Naive thymus-derived CD4-positive, alpha-beta T cell (primary cell): ENCODE results near the gene CBX5. TPM values are rescaled to one million over a fixed set of nuclear protein-coding genes. Genes with fewer than 3 reads are reported as not detected.

Experiments
- ATAC-seq: fragments of 150-1000 bp; cut with Tn5 transposase; 2 replicates; pipeline ENCODE4 v1.10.0; 2021; ENCODE audit warnings: mild to moderate bottlenecking, moderate library complexity
- CTCF ChIA-PET: fragments of 350-600 bp; sonication (Branson Sonifier 250); formaldehyde crosslinking; loops from one replicate; lab custom pipeline; 2021; ENCODE audit warnings: antibody characterized with exemption; lab: Charles Lee
- POLR2A ChIA-PET: fragments of 350-600 bp; sonication (Branson Sonifier 250); formaldehyde crosslinking; loops from one replicate; lab custom pipeline; 2021; ENCODE audit warnings: antibody characterized with exemption, inconsistent platforms; lab: Charles Lee
- DNase-seq, 9 donors: peaks; one replicate each; pipeline versions ENCODE4 v3.0.0 to v3.0.0-alpha.2; 2020 to 2022; ENCODE audit warnings: mixed read lengths in 1 of 9
- H3K27ac ChIP-seq: one replicate; pipeline ENCODE4 v1.7.0; 2013; ENCODE audit warnings: mild to moderate bottlenecking, low read depth, low read length, moderate library complexity
- H3K27me3 ChIP-seq, 2 donors: one replicate each; pipeline ENCODE4 v1.7.0; 2013; ENCODE audit warnings: low read length in 2 of 2, mild to moderate bottlenecking in 2 of 2, moderate library complexity in 2 of 2; ENCODE audit not compliant: control insufficient read depth in 2 of 2, insufficient read depth in 2 of 2
- H3K36me3 ChIP-seq, 3 experiments: 1 replicate in 2 of 3; 2 replicates in 1 of 3; pipeline ENCODE4 v1.7.0; 2013; ENCODE audit warnings: low read length in 3 of 3, mild to moderate bottlenecking in 3 of 3, moderate library complexity in 1 of 3; ENCODE audit not compliant: insufficient read depth in 3 of 3, control insufficient read depth in 2 of 3
- H3K4me1 ChIP-seq, 2 donors: one replicate each; pipeline ENCODE4 v1.7.0; 2013; ENCODE audit warnings: low read length in 2 of 2, mild to moderate bottlenecking in 2 of 2, moderate library complexity in 1 of 2; ENCODE audit not compliant: control insufficient read depth in 2 of 2, insufficient read depth in 2 of 2
- H3K4me3 ChIP-seq: 2 replicates; pipeline ENCODE4 v1.7.0; 2013; ENCODE audit warnings: mild to moderate bottlenecking, low read length
- H3K9me3 ChIP-seq, 3 experiments: 1 replicate in 2 of 3; 2 replicates in 1 of 3; pipeline ENCODE4 v1.7.0; 2013; ENCODE audit warnings: low read length in 3 of 3; ENCODE audit not compliant: control insufficient read depth in 2 of 3
- H3K27ac Mint-ChIP-seq, 9 donors: one replicate each; pipeline ENCODE4 v1.8.0; 2020 to 2022; ENCODE audit warnings: mixed read lengths in 9 of 9, mild to moderate bottlenecking in 8 of 9, moderate library complexity in 5 of 9, inconsistent platforms in 2 of 9
- H3K27me3 Mint-ChIP-seq, 5 donors: one replicate each; pipeline ENCODE4 v1.8.0; 2021 to 2022; ENCODE audit warnings: mixed read lengths in 5 of 5, mild to moderate bottlenecking in 1 of 5
- H3K36me3 Mint-ChIP-seq, 5 donors: one replicate each; pipeline ENCODE4 v1.8.0; 2020 to 2022; ENCODE audit warnings: mixed read lengths in 5 of 5, mild to moderate bottlenecking in 3 of 5, inconsistent platforms in 1 of 5
- H3K4me1 Mint-ChIP-seq, 7 donors: one replicate each; pipeline ENCODE4 v1.8.0; 2020 to 2022; ENCODE audit warnings: mixed read lengths in 7 of 7, mild to moderate bottlenecking in 3 of 7, inconsistent platforms in 1 of 7
- H3K4me3 Mint-ChIP-seq, 10 donors: one replicate each; pipeline ENCODE4 v1.8.0; 2020 to 2022; ENCODE audit warnings: mild to moderate bottlenecking in 10 of 10, mixed read lengths in 10 of 10, moderate library complexity in 6 of 10, inconsistent platforms in 2 of 10
- H3K9me3 Mint-ChIP-seq, 11 donors: one replicate each; pipeline ENCODE4 v1.8.0; 2020 to 2022; ENCODE audit warnings: mixed read lengths in 11 of 11, mild to moderate bottlenecking in 4 of 11, inconsistent platforms in 1 of 11, moderate library complexity in 1 of 11
- intact Hi-C, 2 donors: fragments of 100-400 bp; cut with micrococcal nuclease; formaldehyde crosslinking; loops; one replicate each; pipeline ENCODE4 v1.15.1; 2023
- polyA plus RNA-seq, 2 donors: library from polyadenylated mRNA; unstranded; fragments of 300-500 nt; fragmentation: Illumina TruSeq; gene quantifications; one replicate each; pipeline ENCODE4 v1.2.3, GENCODE V29; 2021
- total RNA-seq, 6 experiments: library from RNA in 5 of 6; stranded (reverse) in 5 of 6; gene quantifications; 1 replicate in 5 of 6; 2 replicates in 1 of 6; pipeline ENCODE4 v1.2.3 and lab custom pipeline; 2021 to 2026

Gene CBX5
- total and polyA plus RNA-seq, 7 experiments from 2014 or later, result 28.2 to 133 (median 51.9) TPM

DNA sequence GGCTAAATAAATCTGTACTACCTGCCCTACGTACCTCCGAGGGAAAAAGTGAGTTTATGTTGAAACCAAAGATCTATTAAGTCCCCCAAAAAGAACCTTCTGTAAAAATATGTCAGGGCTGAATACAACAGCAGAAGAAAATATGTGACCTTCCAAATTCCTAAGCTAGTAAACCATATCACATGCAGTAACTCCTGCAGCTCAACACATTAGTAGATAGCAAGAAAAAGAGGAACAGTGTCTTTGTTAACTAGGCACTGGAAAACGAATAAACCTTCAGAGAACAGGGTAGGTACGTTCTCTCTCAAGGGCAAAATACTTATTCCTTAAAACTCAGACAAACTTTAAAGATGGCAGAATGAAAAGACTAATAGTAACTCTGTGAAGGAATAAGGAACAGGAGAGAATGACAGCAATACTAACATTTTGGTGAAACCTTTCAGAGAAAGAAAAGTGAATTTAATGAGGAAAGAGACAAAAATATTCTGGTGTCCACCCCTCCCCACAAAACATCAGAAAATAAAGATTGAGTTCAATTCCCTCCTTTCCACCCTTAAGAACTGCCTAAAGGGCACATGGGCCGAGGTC lies 18.0 kb downstream of the CBX5 start:
- Mint-ChIP-seq H3K9me3 (no peaks in the 10 kb centered on the region), H3K4me3 (no peak overlapping the region), H3K27me3 (no peaks in the 10 kb centered on the region), H3K36me3 (peaks cover 0 to 15% (median 3%) of the 10 kb centered on the region in 5 donors), H3K27ac (peak overlapping the region in 4 of 9 donors; percentile 22 to 61 (median 52)), H3K4me1 (peaks cover 20 to 51% (median 35%) of the 10 kb centered on the region in 7 donors)
- no peak overlapping the region for H3K27ac ChIP-seq
- peaks cover 0 to 19% of the 10 kb centered on the region in 2 donors for H3K4me1 ChIP-seq
- H3K9me3 ChIP-seq, result no peaks in the 10 kb centered on the region
- H3K36me3 ChIP-seq, result peaks cover 0 to 6% (median 0%) of the 10 kb centered on the region in 3 experiments
- ChIA-PET POLR2A (interaction anchor here (1.2 kb wide), 1 partner anchor 18 kb away, joined by 6 read pairs; the partner anchor contains the start of genes CBX5 and HNRNPA1), CTCF (interaction anchor here (1.2 to 1.3 kb wide), 3 partner anchors 10 to 99 kb away, joined by 3 to 7 read pairs (median 3); no protein-coding TSS in a partner anchor)
- ATAC-seq (no peak), DNase-seq (no peak)
- no peak overlapping the region for H3K4me3 ChIP-seq
- intact Hi-C loops, result no loop called here
- no peaks in the 10 kb centered on the region for H3K27me3 ChIP-seq

DNA sequence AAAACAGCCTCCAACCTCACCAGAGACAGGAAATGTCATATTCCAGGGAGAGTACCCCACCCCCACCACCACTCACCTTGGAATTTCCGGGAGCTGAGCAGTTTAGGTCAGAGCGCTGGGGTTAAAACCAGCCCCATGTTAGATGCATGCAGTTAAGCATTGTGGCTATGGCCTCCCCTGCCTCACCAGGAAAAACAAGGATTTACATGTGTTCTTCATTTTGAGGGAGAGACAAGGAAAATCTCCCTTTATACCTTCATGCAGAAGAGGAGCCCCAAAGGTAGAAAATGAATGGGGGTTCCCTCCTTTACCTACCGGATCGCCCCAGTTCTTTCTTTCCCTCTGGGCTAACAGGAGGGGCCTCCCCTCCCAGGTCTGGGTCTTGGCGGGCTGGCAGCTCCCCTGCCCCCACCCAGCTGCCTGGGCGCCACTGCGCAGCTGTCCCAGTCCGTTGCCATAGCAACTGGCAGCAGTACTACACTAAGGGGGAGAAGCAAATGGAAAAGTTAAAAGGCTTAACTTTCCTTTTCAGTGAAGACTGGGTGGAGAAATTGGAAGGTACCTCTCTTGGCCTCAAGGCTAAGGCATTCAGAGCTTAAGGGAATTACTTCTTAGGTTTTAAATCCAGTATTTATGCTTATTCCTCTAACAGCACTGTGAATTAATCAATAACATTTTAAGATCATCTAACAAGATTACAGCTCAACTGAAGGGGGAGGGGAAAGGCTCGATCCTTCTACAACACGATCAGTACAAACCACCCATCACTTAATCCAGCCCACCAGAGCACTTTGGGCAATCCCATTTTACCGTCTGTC lies 20.5 kb downstream of the CBX5 start:
- peaks cover 0 to 19% of the 10 kb centered on the region in 2 donors for H3K4me1 ChIP-seq
- peaks cover 0 to 22% (median 0%) of the 10 kb centered on the region in 3 experiments for H3K36me3 ChIP-seq
- peak; percentile 17 to 70 (median 55) for DNase-seq
- Mint-ChIP-seq H3K27me3 (no peaks in the 10 kb centered on the region), H3K4me3 (peak overlapping the region in 9 of 10 donors; percentile 46 to 75 (median 71)), H3K36me3 (peaks cover 0 to 23% (median 10%) of the 10 kb centered on the region in 5 donors), H3K27ac (peak overlapping the region; percentile 19 to 95 (median 78)), H3K4me1 (peaks cover 16 to 43% (median 31%) of the 10 kb centered on the region in 7 donors), H3K9me3 (no peaks in the 10 kb centered on the region)
- CTCF ChIA-PET, result interaction anchor here (1.1 to 1.2 kb wide), 3 partner anchors 112 to 156 kb away, joined by 3 to 4 read pairs (median 3); no protein-coding TSS in a partner anchor
- POLR2A ChIA-PET, result interaction anchor here (0.5 to 2.8 kb wide), 8 partner anchors 8 to 1594 kb away, joined by 3 to 21 read pairs (median 3); partner anchors contain the start of genes CBX5, COPZ1 and HNRNPA1
- intact Hi-C loops, result loop anchor here (1.0 to 2.0 kb wide), 2 partner anchors 19 to 21 kb away; partner anchors contain the start of genes CBX5 (in 1 of the 2) and HNRNPA1 (in 1 of the 2)
- H3K27ac ChIP-seq, result peak overlapping the region; percentile 49
- no peak overlapping the region for H3K4me3 ChIP-seq
- H3K27me3 ChIP-seq, result no peaks in the 10 kb centered on the region
- peak; percentile 87 for ATAC-seq
- H3K9me3 ChIP-seq, result no peaks in the 10 kb centered on the region

DNA sequence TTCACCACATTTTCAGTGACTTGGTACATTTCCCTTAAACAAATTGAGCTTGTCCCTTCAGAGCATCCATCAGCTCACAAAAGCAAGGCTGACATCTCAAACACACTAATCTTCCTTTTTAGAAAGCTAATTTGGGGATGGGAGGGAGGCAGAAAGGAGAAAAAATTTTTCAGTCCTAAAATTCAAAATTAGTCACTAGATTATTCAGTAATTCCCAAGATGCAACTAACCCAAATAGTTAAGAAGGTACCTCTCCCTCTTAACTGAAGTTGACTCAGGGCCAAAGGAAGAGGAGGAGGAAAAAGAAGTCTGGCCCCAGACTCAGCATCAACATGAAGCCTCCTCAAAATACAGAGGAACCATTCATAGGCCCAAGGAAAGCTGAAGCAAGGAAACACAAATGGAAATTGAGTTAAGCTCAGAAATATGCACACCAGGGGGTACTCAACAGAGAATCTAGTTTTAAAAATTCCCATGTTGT lies 21.7 kb downstream of the CBX5 start:
- H3K27me3 Mint-ChIP-seq, result no peaks in the 10 kb centered on the region
- peak overlapping the region in 2 of 9 donors; percentile 24 to 81 for H3K27ac Mint-ChIP-seq

DNA sequence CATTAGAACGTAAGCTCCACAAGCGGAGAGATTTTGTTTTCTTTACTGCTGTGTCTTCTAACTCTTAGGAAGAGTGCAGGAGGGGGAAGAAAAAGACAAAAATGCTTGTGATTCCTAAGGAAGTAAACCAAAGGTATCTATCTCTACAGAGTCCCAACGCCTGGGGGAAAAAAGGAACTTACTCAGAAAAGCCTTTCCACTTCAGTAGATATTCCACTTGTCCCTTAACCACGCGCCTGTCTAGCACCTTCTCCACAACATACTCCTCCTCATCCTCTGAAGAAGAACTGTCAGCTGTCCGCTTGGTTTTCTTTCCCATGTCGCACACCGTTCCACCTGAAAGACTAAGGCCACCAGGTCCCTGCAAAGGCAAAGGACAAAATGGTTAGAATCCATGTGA lies 22.6 kb downstream of the CBX5 start:
- Histone ChIP-seq H3K27me3 (no peaks in the 10 kb centered on the region), H3K36me3 (peaks cover 0 to 37% (median under 1%) of the 10 kb centered on the region in 3 experiments), H3K9me3 (no peaks in the 10 kb centered on the region), H3K27ac (no peak overlapping the region), H3K4me1 (peaks cover 0 to 19% of the 10 kb centered on the region in 2 donors), H3K4me3 (no peak overlapping the region)
- CTCF ChIA-PET, result interaction anchor here (0.6 kb wide), 1 partner anchor 1370 kb away, joined by 3 read pairs; no protein-coding TSS in a partner anchor
- POLR2A ChIA-PET, result no interaction called here
- H3K4me1 Mint-ChIP-seq, result peaks cover 13 to 38% (median 31%) of the 10 kb centered on the region in 7 donors
- H3K27ac Mint-ChIP-seq, result peak overlapping the region in 2 of 9 donors; percentile 49 to 50
- no peak overlapping the region for H3K4me3 Mint-ChIP-seq
- H3K9me3 Mint-ChIP-seq, result no peaks in the 10 kb centered on the region
- intact Hi-C loops, result no loop called here
- H3K27me3 Mint-ChIP-seq, result no peaks in the 10 kb centered on the region
- peaks cover 0 to 26% (median 12%) of the 10 kb centered on the region in 5 donors for H3K36me3 Mint-ChIP-seq
- DNase-seq (no peak), ATAC-seq (no peak)

More for the DNA sequence above, 21.7 kb downstream of the CBX5 start:
- Histone ChIP-seq H3K27ac (no peak overlapping the region), H3K4me3 (no peak overlapping the region), H3K36me3 (peaks cover 0 to 30% (median 0%) of the 10 kb centered on the region in 3 experiments), H3K4me1 (peaks cover 0 to 19% of the 10 kb centered on the region in 2 donors), H3K9me3 (no peaks in the 10 kb centered on the region), H3K27me3 (no peaks in the 10 kb centered on the region)
- ChIA-PET CTCF (interaction anchor here (0.6 to 1.2 kb wide), 2 partner anchors 141 to 264 kb away, joined by 3 read pairs; no protein-coding TSS in a partner anchor), POLR2A (interaction anchor here (0.6 to 2.8 kb wide), 5 partner anchors 10 to 69 kb away, joined by 3 to 21 read pairs (median 4); partner anchors contain the start of genes CBX5, COPZ1 and HNRNPA1)
- intact Hi-C loops, result loop anchor here in 1 of 2 donors (2.0 kb wide), 1 partner anchor 21 kb away; no protein-coding TSS in a partner anchor
- Mint-ChIP-seq H3K9me3 (no peaks in the 10 kb centered on the region), H3K4me1 (peaks cover 14 to 41% (median 31%) of the 10 kb centered on the region in 7 donors), H3K36me3 (peaks cover 0 to 24% (median 10%) of the 10 kb centered on the region in 5 donors), H3K4me3 (peak overlapping the region in 2 of 10 donors; percentile 0 to 25)
- DNase-seq (no peak), ATAC-seq (no peak)

DNA sequence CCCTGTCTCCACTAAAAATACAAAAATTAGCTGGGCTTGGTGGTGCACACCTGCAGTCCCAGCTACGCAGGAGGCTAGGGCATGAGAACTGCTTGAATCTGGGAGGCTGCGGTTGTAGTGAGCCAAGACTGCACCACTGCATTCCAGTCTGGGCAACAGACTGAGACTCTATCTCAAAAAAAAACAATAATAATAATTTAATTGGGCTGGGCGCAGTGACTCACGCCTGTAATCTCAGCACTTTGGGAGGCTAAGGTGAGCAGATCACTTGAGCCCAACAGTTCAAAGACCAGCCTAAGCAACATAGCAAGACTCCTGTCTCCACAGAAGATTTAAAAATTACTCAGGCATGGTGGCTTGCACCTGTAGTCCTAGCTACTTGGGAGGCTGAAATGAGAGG lies 26.7 kb downstream of the CBX5 start:
- Mint-ChIP-seq H3K9me3 (peaks cover 0 to 2% (median 0%) of the 10 kb centered on the region in 11 donors), H3K36me3 (peaks cover 0 to 44% (median 26%) of the 10 kb centered on the region in 5 donors), H3K4me3 (no peak overlapping the region), H3K27ac (no peak overlapping the region), H3K4me1 (peaks cover 7 to 31% (median 20%) of the 10 kb centered on the region in 7 donors), H3K27me3 (no peaks in the 10 kb centered on the region)
- ChIA-PET POLR2A (interaction anchor here (1.4 to 1.6 kb wide), 2 partner anchors 27 to 115 kb away, joined by 3 to 5 read pairs; partner anchors contain the start of genes CBX5 and HNRNPA1), CTCF (interaction anchor here (0.6 to 1.5 kb wide), 5 partner anchors 109 to 199 kb away, joined by 3 to 8 read pairs (median 4); no protein-coding TSS in a partner anchor)
- Histone ChIP-seq H3K27ac (no peak overlapping the region), H3K36me3 (peaks cover 0 to 41% (median 3%) of the 10 kb centered on the region in 3 experiments), H3K4me3 (no peak overlapping the region), H3K4me1 (no peaks in the 10 kb centered on the region), H3K27me3 (no peaks in the 10 kb centered on the region), H3K9me3 (no peaks in the 10 kb centered on the region)
- no peak for DNase-seq
- intact Hi-C loops, result no loop called here
- ATAC-seq, result no peak
